Measurements from ENCODE around the gene LIPC. TPM values are rescaled to one million over a fixed set of nuclear protein-coding genes. Genes with fewer than 3 reads are reported as not detected.
A peak's percentile ranks its signal among the peaks of the same experiment; 100 is the strongest.

Gene LIPC
- polyA plus RNA-seq, 2 of the 4 experiments (the other 2 are of a cell fraction), result 0.13 to 0.30 TPM

GRCh38 chr15:58463815-58464650, 32.2 kb downstream of the LIPC start (continued):
- no peak for TF ChIP-seq SREBF2 (IDR thresholded peaks at IDR 0.05)
- TF ChIP-seq RAD21 (conservative IDR thresholded peaks at IDR 0.05 in 1 of 2, IDR thresholded peaks at IDR 0.05 in 1 of 2), result no peak
- TF ChIP-seq ESRRA (IDR thresholded peaks at IDR 0.05; ENCODE audit: borderline replicate concordance, low read length), result no peak

GRCh38 chr15:58465070-58465469, 33.3 kb downstream of the LIPC start:
- Histone ChIP-seq H3K27ac (peak overlapping the region in 1 of 2 experiments; percentile 64; a peak in 3 of 6 replicates), H3K4me3 (no peak overlapping the region), H3K4me2 (no peak overlapping the region), H3K4me1 (peaks cover 43% of the 10 kb centered on the region), H3K9me3 (peaks cover 12% of the 10 kb centered on the region; the same call in 2 of the 3 replicates)
- ChIA-PET POLR2A (no interaction called here), CTCF (interaction anchor here (0.7 kb wide), 1 partner anchor 14 kb away, joined by 3 read pairs; no protein-coding TSS in a partner anchor)
- no peak for DNase-seq (ENCODE audit: low read depth in 1 of 2, low spot score in 1 of 2)
- no peak for ATAC-seq
- no peak for FAIRE-seq
- TF ChIP-seq, protein P1, sequence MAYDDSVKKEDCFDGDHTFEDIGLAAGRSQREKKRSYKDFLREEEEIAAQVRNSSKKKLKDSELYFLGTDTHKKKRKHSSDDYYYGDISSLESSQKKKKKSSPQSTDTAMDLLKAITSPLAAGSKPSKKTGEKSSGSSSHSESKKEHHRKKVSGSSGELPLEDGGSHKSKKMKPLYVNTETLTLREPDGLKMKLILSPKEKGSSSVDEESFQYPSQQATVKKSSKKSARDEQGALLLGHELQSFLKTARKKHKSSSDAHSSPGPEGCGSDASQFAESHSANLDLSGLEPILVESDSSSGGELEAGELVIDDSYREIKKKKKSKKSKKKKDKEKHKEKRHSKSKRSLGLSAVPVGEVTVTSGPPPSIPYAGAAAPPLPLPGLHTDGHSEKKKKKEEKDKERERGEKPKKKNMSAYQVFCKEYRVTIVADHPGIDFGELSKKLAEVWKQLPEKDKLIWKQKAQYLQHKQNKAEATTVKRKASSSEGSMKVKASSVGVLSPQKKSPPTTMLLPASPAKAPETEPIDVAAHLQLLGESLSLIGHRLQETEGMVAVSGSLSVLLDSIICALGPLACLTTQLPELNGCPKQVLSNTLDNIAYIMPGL (CRISPR knock-in tag; IDR thresholded peaks at IDR 0.05; ENCODE audit: borderline replicate concordance), result no peak
- TF ChIP-seq ZC3H11A (IDR thresholded peaks at IDR 0.05) (no peak), JUNB (IDR thresholded peaks at IDR 0.05) (no peak), NPAS2 (CRISPR knock-in tag; IDR thresholded peaks at IDR 0.05; ENCODE audit: borderline replicate concordance) (no peak), BHLHE40 (IDR thresholded peaks at IDR 0.05; ENCODE audit: low read depth, low read length) (no peak), RAD21 (conservative IDR thresholded peaks at IDR 0.05 in 1 of 2, IDR thresholded peaks at IDR 0.05 in 1 of 2) (no peak), RNF2 (IDR thresholded peaks at IDR 0.05; ENCODE audit: borderline replicate concordance, low read depth) (no peak), CHD4 (IDR thresholded peaks at IDR 0.05; ENCODE audit: borderline replicate concordance) (no peak), CHD2 (IDR thresholded peaks at IDR 0.05; ENCODE audit: low read length, partially characterized antibody) (no peak), FOSB (CRISPR knock-in tag; IDR thresholded peaks at IDR 0.05) (no peak)
- TF ChIP-seq, protein P2, sequence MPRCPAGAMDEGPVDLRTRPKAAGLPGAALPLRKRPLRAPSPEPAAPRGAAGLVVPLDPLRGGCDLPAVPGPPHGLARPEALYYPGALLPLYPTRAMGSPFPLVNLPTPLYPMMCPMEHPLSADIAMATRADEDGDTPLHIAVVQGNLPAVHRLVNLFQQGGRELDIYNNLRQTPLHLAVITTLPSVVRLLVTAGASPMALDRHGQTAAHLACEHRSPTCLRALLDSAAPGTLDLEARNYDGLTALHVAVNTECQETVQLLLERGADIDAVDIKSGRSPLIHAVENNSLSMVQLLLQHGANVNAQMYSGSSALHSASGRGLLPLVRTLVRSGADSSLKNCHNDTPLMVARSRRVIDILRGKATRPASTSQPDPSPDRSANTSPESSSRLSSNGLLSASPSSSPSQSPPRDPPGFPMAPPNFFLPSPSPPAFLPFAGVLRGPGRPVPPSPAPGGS (IDR thresholded peaks at IDR 0.05), result no peak
- TF ChIP-seq, protein P3, sequence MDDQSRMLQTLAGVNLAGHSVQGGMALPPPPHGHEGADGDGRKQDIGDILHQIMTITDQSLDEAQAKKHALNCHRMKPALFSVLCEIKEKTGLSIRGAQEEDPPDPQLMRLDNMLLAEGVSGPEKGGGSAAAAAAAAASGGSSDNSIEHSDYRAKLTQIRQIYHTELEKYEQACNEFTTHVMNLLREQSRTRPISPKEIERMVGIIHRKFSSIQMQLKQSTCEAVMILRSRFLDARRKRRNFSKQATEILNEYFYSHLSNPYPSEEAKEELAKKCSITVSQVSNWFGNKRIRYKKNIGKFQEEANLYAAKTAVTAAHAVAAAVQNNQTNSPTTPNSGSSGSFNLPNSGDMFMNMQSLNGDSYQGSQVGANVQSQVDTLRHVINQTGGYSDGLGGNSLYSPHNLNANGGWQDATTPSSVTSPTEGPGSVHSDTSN (IDR thresholded peaks at IDR 0.05), result no peak
- TF ChIP-seq, protein P4, sequence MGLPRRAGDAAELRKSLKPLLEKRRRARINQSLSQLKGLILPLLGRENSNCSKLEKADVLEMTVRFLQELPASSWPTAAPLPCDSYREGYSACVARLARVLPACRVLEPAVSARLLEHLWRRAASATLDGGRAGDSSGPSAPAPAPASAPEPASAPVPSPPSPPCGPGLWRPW (IDR thresholded peaks at IDR 0.05), result no peak
- TF ChIP-seq, protein P5, sequence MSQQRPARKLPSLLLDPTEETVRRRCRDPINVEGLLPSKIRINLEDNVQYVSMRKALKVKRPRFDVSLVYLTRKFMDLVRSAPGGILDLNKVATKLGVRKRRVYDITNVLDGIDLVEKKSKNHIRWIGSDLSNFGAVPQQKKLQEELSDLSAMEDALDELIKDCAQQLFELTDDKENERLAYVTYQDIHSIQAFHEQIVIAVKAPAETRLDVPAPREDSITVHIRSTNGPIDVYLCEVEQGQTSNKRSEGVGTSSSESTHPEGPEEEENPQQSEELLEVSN (IDR thresholded peaks at IDR 0.05; ENCODE audit: borderline replicate concordance, low read depth), result no peak
- TF ChIP-seq, protein P6, sequence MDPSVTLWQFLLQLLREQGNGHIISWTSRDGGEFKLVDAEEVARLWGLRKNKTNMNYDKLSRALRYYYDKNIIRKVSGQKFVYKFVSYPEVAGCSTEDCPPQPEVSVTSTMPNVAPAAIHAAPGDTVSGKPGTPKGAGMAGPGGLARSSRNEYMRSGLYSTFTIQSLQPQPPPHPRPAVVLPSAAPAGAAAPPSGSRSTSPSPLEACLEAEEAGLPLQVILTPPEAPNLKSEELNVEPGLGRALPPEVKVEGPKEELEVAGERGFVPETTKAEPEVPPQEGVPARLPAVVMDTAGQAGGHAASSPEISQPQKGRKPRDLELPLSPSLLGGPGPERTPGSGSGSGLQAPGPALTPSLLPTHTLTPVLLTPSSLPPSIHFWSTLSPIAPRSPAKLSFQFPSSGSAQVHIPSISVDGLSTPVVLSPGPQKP (IDR thresholded peaks at IDR 0.05; ENCODE audit: low read depth, low read length), result no peak
